ENCODE data around the gene SPEG.

Gene SPEG

GRCh38 chr2:219423652-219424377 is 10.8 kb upstream of the SPEG start:
- DNase-seq (ENCODE audit: low spot score) (no peak), FAIRE-seq (no peak)

GRCh38 chr2:219425238-219426067 is 9.2 kb upstream of the SPEG start:
- DNase-seq (ENCODE audit: low spot score) (no peak), FAIRE-seq (no peak)

- FAIRE-seq = no peak
- DNase-seq (ENCODE audit: low spot score) = no peak
Measured at GRCh38 chr2:219426068-219426443, 8.6 kb upstream of the SPEG start.

- DNase-seq (ENCODE audit: low spot score) = no peak
- FAIRE-seq = no peak
Measured at GRCh38 chr2:219426534-219427136, 8.0 kb upstream of the SPEG start.

GRCh38 chr2:219428469-219428868 is 6.2 kb upstream of the SPEG start:
- DNase-seq (ENCODE audit: low spot score) (no peak), FAIRE-seq (no peak)

- FAIRE-seq (no peak), DNase-seq (ENCODE audit: low spot score) (no peak)
Measured at GRCh38 chr2:219429958-219430606, 4.6 kb upstream of the SPEG start.

GRCh38 chr2:219430633-219431615 is 3.7 kb upstream of the SPEG start:
- no peak for DNase-seq (ENCODE audit: low spot score)
- no peak for FAIRE-seq

GRCh38 chr2:219433666-219434467 is 776 bp upstream of the SPEG start:
- DNase-seq (ENCODE audit: low spot score) (no peak), FAIRE-seq (no peak)

GRCh38 chr2:219434468-219434717 is 250 bp upstream of the SPEG start:
- no peak for FAIRE-seq
- DNase-seq (ENCODE audit: low spot score) = no peak

- DNase-seq (ENCODE audit: low spot score) (no peak), FAIRE-seq (no peak)
Measured at GRCh38 chr2:219435701-219436100, 1.1 kb downstream of the SPEG start.

GRCh38 chr2:219436491-219436890 is 1.8 kb downstream of the SPEG start:
- no peak for DNase-seq (ENCODE audit: low spot score)
- no peak for FAIRE-seq

- FAIRE-seq = no peak
- DNase-seq (ENCODE audit: low spot score) = no peak
Measured at GRCh38 chr2:219437141-219437540, 2.5 kb downstream of the SPEG start.

GRCh38 chr2:219437690-219438206 is 3.1 kb downstream of the SPEG start:
- FAIRE-seq (no peak), DNase-seq (ENCODE audit: low spot score) (no peak)

GRCh38 chr2:219438453-219438852 is 3.8 kb downstream of the SPEG start:
- no peak for FAIRE-seq
- DNase-seq (ENCODE audit: low spot score) = no peak

GRCh38 chr2:219439506-219439905 is 4.9 kb downstream of the SPEG start:
- DNase-seq (ENCODE audit: low spot score) (no peak), FAIRE-seq (no peak)

GRCh38 chr2:219440388-219441256 is 6.0 kb downstream of the SPEG start:
- no peak for DNase-seq (ENCODE audit: low spot score)
- no peak for FAIRE-seq

- DNase-seq (ENCODE audit: low spot score) (no peak), FAIRE-seq (no peak)
Measured at GRCh38 chr2:219441451-219442255, 7.0 kb downstream of the SPEG start.
